Skin of body (tissue), 2 donors: ENCODE measurements around the gene NHLH1. TPM values are rescaled to one million over a fixed set of nuclear protein-coding genes. Genes with fewer than 3 reads are reported as not detected.
A peak's percentile ranks its signal among the peaks of the same experiment; 100 is the strongest.

Source experiments
- DNase-seq: peaks from one replicate; lab custom pipeline; 2025; lab: John Stamatoyannopoulos, UW
- total RNA-seq: library from RNA; depleted of rRNA; stranded (reverse); fragments of >200 nt; gene quantifications from one replicate; pipeline ENCODE4 v1.2.3, GENCODE V29; 2014

Gene NHLH1
- 0.20 TPM for total RNA-seq

DNA sequence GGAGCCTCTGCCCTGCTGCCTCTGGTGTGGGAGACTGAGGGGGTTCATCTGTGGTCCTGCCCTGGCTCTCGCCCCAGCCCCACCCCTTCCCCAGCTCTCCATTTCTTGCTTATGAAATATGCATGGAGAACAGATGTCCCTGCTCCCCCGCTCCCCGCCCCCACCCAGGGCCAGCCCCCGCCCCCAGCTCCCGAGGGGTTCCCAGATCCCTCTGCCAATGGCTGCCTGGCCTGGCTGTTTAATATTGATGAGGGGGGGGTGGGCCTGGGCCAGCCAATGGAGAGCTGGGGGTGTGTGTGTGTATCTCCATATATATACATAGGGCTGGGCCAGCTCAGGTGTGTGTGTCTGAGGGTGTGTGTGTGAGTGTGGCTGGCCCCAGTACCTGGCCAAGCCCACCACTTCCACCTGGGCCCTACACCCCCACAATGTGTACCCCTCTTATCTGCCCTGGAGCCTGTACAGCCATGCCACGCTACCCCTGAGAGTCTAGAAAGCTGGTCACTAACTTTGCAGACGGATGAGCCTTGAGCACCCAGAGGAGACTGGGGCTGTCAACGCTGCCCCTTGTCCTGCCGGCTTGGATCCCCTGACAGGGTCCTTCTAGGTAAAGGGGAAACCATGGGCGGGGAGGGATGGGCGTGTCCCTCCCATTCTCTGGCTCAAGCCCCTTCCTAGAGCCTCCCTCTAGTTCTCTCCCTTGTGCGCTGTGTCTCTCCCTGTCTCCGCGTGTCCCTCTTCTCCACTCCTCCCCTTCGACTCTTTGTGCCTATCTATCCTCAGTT is at the start of gene NHLH1:
NHLH1 (plus strand) TSS at position 341 of the 785 bp plus-strand sequence. CDS start 3,661 bp downstream, outside the sequence.
- no peak for DNase-seq

DNA sequence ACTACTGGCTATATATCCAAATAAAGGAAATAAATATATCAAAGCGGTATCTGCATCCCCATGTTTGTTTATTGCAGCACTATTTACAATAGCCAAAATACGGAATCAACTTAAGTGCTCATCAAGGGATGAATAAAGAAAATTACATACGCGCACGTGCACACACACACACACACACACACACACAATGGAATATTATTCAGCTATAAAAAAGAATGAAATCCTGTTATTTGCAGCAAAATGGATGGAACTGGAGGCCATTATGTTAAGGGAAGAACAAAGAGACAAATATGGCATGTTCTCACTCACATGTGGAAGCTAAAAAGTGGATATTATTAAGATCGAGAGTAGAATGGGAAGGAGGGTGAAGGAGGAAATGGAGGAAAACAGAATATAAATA is 44.0 kb upstream of the NHLH1 start:
- DNase-seq, result no peak

DNA sequence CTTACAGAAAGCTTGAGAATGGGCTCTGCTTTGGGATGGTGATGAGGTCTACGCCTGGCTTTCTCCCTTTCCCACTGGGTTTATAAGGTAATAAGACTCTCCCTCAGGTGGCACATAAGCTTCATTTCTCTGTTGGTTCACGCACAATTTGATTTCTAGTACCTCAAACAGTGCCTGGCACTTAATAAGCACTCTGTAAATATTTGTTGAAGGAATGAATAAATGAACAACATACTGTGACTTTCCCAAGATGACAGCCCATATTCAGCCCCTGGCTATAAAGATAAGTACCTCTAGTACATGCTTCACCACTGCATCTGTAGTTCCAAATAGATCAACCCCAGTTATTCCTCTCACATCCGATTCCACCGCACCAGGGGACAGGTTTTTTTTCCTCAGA is 41.6 kb upstream of the NHLH1 start:
- DNase-seq, result no peak

DNA sequence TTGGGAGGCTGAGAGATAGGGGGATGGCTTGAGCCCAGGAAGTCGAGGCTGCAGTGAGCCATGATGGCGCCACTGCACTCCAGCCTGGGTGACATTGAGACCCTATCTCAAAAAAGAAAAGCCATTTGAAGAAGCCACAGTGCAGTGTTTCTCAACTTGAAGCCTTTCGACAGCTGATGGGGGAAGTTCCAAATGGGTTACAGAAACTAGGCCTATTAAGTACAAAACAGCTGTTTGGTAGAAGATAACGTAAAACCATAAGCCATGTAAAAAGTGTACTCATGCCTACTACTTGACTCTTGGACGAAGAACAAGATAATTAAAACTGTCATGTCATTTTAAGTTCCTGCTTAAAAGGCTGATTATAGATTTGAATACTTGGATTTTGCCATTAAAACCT is 40.5 kb upstream of the NHLH1 start:
- no peak for DNase-seq

GRCh38 chr1:160328184-160328583 is 38.7 kb upstream of the NHLH1 start:
- no peak for DNase-seq

DNA sequence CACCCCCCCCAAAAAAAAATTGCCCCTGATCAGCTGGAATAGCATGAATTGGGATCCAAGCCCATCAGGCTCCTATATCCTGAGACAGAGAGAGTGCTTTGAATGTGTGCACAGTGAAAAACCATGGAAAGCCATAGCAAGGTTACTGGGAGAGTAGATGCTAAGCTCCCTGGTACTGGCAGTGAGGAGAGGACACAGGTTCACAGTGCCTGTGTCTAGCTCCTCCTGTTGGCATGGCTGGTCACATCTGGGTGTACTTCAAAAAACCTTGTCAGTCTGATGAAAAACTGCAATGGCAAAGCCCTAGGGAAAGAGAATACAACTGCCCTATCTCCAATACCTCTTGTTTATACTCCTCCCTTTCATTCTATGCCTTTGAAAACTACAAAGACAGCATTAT is 36.8 kb upstream of the NHLH1 start:
- no peak for DNase-seq

DNA sequence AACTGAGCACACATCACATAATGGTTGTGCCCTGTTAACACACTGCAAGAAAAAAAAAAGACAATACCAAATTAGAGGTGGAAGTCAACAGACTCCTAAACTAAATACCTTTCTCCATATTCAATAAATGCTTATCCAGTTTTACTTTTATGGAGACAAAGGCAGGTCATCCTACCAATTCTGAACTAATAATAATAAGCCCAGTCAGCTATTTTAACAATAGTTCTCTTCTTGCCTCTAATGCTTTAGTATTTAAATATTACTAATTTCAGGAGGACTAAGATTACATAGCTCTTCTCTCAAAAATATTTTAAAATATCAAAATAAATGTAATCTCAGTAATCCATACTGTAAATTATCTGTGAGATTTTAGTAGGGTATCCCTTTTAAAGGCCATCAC is 34.4 kb upstream of the NHLH1 start:
- DNase-seq, result no peak

- no peak for DNase-seq
Observed at GRCh38 chr1:160338580-160338979, 28.3 kb upstream of the NHLH1 start.

GRCh38 chr1:160340146-160340545 is 26.7 kb upstream of the NHLH1 start:
- no peak for DNase-seq

GRCh38 chr1:160340866-160341265 is 26.0 kb upstream of the NHLH1 start:
- DNase-seq, result no peak

- DNase-seq, result no peak
Observed at GRCh38 chr1:160342526-160342925, 24.3 kb upstream of the NHLH1 start.

DNA sequence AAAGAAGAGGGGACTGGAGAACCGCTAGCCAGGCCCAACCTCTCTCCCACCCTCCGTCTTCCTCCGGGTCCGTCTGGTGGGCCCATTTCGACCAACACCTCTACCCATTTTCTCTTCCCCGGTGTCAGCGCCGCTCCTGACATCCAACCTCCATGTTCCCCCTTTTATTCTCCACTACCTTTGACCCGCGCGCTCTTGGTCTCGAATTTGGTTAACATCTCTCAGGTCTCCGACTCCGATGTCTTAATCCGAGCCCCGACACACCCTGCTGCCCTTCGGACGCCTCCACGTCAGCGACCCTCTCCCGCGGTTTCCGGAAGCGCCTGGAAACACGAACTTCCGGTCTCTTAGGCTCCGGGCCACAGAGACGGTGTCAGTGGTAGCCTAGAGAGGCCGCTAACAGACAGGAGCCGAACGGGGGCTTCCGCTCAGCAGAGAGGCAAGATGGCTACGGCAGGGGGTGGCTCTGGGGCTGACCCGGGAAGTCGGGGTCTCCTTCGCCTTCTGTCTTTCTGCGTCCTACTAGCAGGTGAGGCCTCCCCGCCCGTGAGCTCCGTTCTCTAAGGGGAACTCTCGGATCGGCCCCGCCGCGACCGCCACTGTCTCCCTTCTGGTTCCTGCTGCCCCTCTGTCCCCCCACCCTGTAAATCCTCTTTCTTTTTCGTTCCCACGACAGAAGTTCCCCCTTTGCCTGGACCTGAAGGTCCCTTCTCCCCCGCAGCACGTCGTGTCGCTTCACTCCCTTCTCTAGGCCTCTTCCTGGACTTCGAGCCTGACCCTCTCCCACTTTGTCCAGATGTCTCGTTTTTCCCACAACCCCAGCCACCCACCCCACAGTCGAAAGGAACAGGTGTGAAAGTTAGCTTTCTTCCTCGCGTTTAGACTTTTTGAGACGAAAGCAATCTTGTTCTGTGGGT is 23.7 kb upstream of the NHLH1 start, which contains the start of the genes COPA and NCSTN:
COPA (minus strand) TSS at position 298 of the 917 bp plus-strand sequence; CDS start at position 218, 80 bp downstream.
NCSTN (plus strand) TSS at position 431 of the 917 bp plus-strand sequence; CDS start at position 445, 14 bp downstream.
- peak; percentile 90 for DNase-seq

DNA sequence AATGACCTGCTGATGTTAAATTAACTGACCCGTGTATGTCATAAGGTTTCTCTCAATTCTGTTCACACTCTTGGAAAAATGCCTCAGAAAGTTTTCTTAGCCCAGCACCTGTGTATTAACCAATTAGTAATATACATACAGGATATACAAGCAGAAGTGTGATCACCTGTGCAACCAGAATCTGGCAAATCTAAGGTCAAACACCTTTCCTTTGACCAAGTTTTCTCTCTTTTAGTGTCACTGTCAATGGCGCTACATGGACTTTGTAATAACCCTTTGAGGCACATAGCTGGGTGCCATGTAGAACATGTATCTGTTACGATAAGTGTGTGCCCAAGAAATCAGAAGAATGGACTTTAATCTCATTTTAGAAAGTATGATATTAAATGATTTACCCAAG is 22.6 kb upstream of the NHLH1 start:
- no peak for DNase-seq

- no peak for DNase-seq
Observed at GRCh38 chr1:160344936-160345335, 21.9 kb upstream of the NHLH1 start.

GRCh38 chr1:160346463-160346862 is 20.4 kb upstream of the NHLH1 start:
- DNase-seq, result no peak

- no peak for DNase-seq
Observed at GRCh38 chr1:160346958-160347357, 19.9 kb upstream of the NHLH1 start.

- DNase-seq, result no peak
Observed at GRCh38 chr1:160351629-160352028, 15.2 kb upstream of the NHLH1 start.

- no peak for DNase-seq
Observed at GRCh38 chr1:160352555-160352954, 14.3 kb upstream of the NHLH1 start.

GRCh38 chr1:160353223-160353622 is 13.6 kb upstream of the NHLH1 start:
- no peak for DNase-seq

DNA sequence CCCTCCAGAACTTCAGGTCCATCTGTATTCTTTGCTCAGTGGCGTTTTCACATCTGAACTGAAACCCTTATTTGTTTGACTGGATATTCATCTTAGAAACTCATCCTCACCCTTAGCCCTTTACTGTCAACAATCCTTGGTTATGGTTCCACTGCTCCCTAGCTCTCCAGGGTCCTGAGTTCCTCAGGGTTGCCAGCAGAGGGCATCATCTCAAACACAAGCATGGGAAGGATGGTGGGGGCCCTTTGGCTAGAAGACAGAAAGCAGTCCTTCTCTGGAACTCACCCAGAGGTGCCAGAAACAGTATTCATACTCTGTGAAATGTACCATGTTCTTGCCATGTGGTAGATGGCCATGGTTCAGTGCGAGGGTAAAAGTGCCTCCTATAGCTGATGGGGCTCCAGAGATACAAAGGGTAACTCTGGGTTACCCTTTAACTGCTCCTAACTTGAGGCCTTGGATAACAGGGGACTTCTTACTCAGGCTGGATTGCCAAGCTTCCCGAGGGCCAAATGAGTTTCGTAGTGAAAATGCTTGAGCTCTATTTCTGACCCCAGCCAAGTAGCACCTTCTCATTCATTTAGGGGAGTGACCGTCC is 12.4 kb upstream of the NHLH1 start:
- DNase-seq, result no peak

DNA sequence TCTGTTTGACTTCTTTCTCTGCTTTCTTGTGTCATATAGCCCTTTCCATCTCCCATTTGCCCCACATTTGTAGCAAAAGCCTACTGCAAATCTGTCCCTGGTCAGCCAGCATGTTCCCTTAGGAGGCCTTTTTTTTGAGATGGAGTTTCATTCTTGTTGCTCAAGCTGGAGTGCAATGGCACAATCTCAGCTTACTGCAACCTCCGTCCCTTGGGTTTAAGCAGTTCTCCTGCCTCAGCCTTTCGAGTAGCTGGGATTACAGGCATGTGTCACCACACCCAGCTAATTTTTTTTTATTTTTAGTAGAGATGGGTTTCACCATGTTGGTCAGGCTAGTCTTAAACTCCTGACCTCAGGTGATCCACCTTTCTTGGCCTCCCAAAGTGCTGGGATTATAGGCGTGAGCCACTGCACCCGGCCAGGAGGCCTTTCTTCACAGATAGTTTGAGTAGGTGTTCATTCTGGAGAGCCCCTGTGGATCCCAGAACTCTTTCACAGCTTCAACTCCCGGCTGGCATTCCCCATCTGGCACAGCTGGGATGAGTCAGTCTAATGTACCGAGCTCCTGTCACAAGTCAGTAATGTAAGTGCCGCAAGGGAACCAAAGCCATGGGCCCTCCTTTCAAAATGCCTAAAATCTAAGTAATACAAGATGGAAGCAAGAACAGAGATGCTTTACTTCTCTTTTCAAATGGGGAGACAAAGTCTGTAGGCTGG is 9.4 kb upstream of the NHLH1 start:
- no peak for DNase-seq
